ENCODE data around the gene PI4KA.
"Not testable (repeated sequence)": the region's sequence is repeated elsewhere in the genome, so short reads cannot be mapped to it uniquely, and the experiment has no call there.

DNA sequence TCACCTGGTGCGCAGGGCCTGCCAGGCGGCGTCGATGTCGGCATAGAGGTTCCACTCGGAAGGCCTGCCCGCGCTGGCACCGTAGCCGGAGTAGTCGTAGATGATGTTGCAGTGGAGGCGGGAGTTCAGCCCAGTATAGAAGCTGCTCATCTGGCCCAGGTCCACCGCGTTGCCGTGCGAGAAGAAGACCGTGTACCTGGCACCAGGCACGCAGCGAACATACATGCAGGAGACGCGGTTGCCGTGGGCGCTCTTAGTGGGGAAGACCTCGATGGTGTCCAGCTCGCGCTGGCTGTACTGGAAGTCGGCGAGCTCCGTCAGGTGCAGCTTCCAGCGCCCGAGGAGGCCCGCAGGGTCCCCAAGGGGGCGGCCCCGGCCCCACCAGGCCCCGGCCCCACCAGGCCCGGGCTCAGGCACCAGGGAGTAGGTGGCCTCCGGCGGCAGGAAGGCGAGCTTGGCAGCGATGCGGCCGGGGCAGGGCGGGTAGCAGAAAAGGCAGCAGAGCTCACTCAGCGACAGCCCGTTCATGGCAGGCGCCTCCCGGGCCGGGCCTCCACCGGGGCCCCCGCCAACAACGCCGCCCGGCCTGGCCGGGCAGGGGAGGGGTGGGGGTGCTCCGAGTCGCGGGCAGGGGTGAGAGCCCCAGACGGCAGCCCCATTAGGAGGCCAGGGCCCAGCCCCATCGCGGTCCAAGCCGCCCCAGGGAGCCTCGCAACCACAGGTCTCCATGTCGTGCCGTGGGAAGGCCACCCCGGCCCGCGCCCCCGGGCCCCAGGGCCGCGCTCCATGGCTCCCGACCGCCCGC lies 188.0 kb downstream of the PI4KA start:
- not testable (repeated sequence) for TF ChIP-seq ZNF565 (CRISPR knock-in tag; conservative IDR thresholded peaks at IDR 0.05; ENCODE audit: low read depth); TOX (CRISPR knock-in tag; IDR thresholded peaks at IDR 0.05; ENCODE audit: borderline replicate concordance); TCF4 (CRISPR knock-in tag; IDR thresholded peaks at IDR 0.05; ENCODE audit: borderline replicate concordance); ARNTL (CRISPR knock-in tag; IDR thresholded peaks at IDR 0.05; ENCODE audit: borderline replicate concordance, low read depth); OSR1 (CRISPR knock-in tag; IDR thresholded peaks at IDR 0.05); ZFP3 (CRISPR knock-in tag; IDR thresholded peaks at IDR 0.05)
- TF ChIP-seq, protein P1, sequence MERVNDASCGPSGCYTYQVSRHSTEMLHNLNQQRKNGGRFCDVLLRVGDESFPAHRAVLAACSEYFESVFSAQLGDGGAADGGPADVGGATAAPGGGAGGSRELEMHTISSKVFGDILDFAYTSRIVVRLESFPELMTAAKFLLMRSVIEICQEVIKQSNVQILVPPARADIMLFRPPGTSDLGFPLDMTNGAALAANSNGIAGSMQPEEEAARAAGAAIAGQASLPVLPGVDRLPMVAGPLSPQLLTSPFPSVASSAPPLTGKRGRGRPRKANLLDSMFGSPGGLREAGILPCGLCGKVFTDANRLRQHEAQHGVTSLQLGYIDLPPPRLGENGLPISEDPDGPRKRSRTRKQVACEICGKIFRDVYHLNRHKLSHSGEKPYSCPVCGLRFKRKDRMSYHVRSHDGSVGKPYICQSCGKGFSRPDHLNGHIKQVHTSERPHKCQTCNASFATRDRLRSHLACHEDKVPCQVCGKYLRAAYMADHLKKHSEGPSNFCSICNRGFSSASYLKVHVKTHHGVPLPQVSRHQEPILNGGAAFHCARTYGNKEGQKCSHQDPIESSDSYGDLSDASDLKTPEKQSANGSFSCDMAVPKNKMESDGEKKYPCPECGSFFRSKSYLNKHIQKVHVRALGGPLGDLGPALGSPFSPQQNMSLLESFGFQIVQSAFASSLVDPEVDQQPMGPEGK (CRISPR knock-in tag; IDR thresholded peaks at IDR 0.05; ENCODE audit: borderline replicate concordance), result not testable (repeated sequence)

Measured in SK-N-SH treated with all-trans-retinoic acid at 6 μM for 48 hours (cell line).